NK-92 treated with Interleukin-12 subunit alpha and Interleukin-12 subunit beta, amount 100 ng/mL, for 24 hours (cell line): ENCODE measurements around the gene FPR2.
"Not testable (repeated sequence)": the region's sequence is repeated elsewhere in the genome, so short reads cannot be mapped to it uniquely, and the experiment has no call there.

ENCODE experiments used
- DNase-seq: peaks from one replicate; lab custom pipeline; 2025; lab: John Stamatoyannopoulos, UW

The FPR2 gene

GRCh38 chr19:51806571-51806970, 45.6 kb downstream of the FPR2 start:
- DNase-seq: not testable (repeated sequence)

- DNase-seq: peak; percentile 39
These were observed 46.2 kb downstream of the FPR2 start for GRCh38 chr19:51807111-51807701.

- DNase-seq: no peak
These were observed 46.9 kb downstream of the FPR2 start for GRCh38 chr19:51807925-51808324.

- DNase-seq: no peak
These were observed 47.5 kb downstream of the FPR2 start for GRCh38 chr19:51808333-51808986.

- DNase-seq: no peak
These were observed 48.8 kb downstream of the FPR2 start for GRCh38 chr19:51809787-51810186.

- no peak for DNase-seq
These were observed 49.2 kb downstream of the FPR2 start for GRCh38 chr19:51810223-51810622.

GRCh38 chr19:51811344-51811743, 50.4 kb downstream of the FPR2 start:
- DNase-seq: no peak

- DNase-seq: no peak
These were observed 54.1 kb downstream of the FPR2 start for GRCh38 chr19:51815043-51815442.

GRCh38 chr19:51816711-51817110, 55.7 kb downstream of the FPR2 start:
- DNase-seq: no peak

- DNase-seq: no peak
These were observed 59.0 kb downstream of the FPR2 start for GRCh38 chr19:51820011-51820410.
